ENCODE results near the gene PDLIM4. TPM values are rescaled to one million over a fixed set of nuclear protein-coding genes. Genes with fewer than 3 reads are reported as not detected.
A peak's percentile ranks its signal among the peaks of the same experiment; 100 is the strongest.

PDLIM4 gene
- total and polyA plus RNA-seq, 9 donors, result 3.4 to 63.4 (median 40.8) TPM

GRCh38 chr5:132239776-132240175, 17.7 kb upstream of the PDLIM4 start:
- Histone ChIP-seq H3K27ac (no peak overlapping the region), H3K36me3 (no peaks in the 10 kb centered on the region), H3K4me3 (no peak overlapping the region), H3K27me3 (no peaks in the 10 kb centered on the region), H3K9me3 (peaks cover 0 to 3% of the 10 kb centered on the region in 2 donors), H3K4me1 (ENCODE audit: insufficient read depth) (no peaks in the 10 kb centered on the region)
- no peak for TF ChIP-seq POLR2A (IDR thresholded peaks at IDR 0.05)
- no peak for TF ChIP-seq CTCF (IDR thresholded peaks at IDR 0.05)
- no peak for TF ChIP-seq EP300 (IDR thresholded peaks at IDR 0.05)
- DNase-seq, result peak in 1 of 5 donors; percentile 2
- intact Hi-C loops (cut with DNase I), result no loop called here

- 88 to 97% (median 96%) methylated on average over 3 of the region's 3 CpGs for WGBS, 3 donors
- TF ChIP-seq EP300 (IDR thresholded peaks at IDR 0.05) (no peak), CTCF (IDR thresholded peaks at IDR 0.05) (no peak), POLR2A (IDR thresholded peaks at IDR 0.05) (no peak)
- Histone ChIP-seq H3K36me3 (no peaks in the 10 kb centered on the region), H3K9me3 (peaks cover 0 to 3% of the 10 kb centered on the region in 2 donors), H3K4me1 (ENCODE audit: insufficient read depth) (no peaks in the 10 kb centered on the region), H3K27ac (no peak overlapping the region), H3K27me3 (no peaks in the 10 kb centered on the region), H3K4me3 (no peak overlapping the region)
- intact Hi-C loops (cut with DNase I), result no loop called here
- peak in 1 of 5 donors; percentile 1 for DNase-seq
Observed at GRCh38 chr5:132243366-132243977, 14.0 kb upstream of the PDLIM4 start.

- Histone ChIP-seq H3K4me3 (no peak overlapping the region), H3K4me1 (ENCODE audit: insufficient read depth) (no peaks in the 10 kb centered on the region), H3K27me3 (no peaks in the 10 kb centered on the region), H3K27ac (no peak overlapping the region), H3K9me3 (peaks cover 0 to 3% of the 10 kb centered on the region in 2 donors), H3K36me3 (no peaks in the 10 kb centered on the region)
- 6 to 14% (median 8%) methylated on average over 1 of the region's 1 CpG for WGBS, 3 donors
- intact Hi-C loops (cut with DNase I), result no loop called here
- TF ChIP-seq EP300 (IDR thresholded peaks at IDR 0.05) (no peak), POLR2A (IDR thresholded peaks at IDR 0.05) (no peak), CTCF (IDR thresholded peaks at IDR 0.05) (no peak)
- DNase-seq, result no peak
Observed at GRCh38 chr5:132245593-132245992, 11.9 kb upstream of the PDLIM4 start.

- intact Hi-C loops (cut with DNase I), result no loop called here
- Histone ChIP-seq H3K36me3 (no peaks in the 10 kb centered on the region), H3K4me1 (ENCODE audit: insufficient read depth) (no peaks in the 10 kb centered on the region), H3K9me3 (peaks cover 0 to 3% of the 10 kb centered on the region in 2 donors), H3K27ac (no peak overlapping the region), H3K4me3 (no peak overlapping the region), H3K27me3 (no peaks in the 10 kb centered on the region)
- no peak for DNase-seq
- no peak for TF ChIP-seq POLR2A (IDR thresholded peaks at IDR 0.05)
- no peak for TF ChIP-seq CTCF (IDR thresholded peaks at IDR 0.05)
- no peak for TF ChIP-seq EP300 (IDR thresholded peaks at IDR 0.05)
Observed at GRCh38 chr5:132246806-132247205, 10.7 kb upstream of the PDLIM4 start.

Measured in ovary (tissue), 9 donors.